ENCODE results near the gene EXOC3L2. TPM values are rescaled to one million over a fixed set of nuclear protein-coding genes. Genes with fewer than 3 reads are reported as not detected.

Gene EXOC3L2
- total RNA-seq, 4 donors from 2014 or later, result 1.4 to 4.1 (median 2.7) TPM

DNA sequence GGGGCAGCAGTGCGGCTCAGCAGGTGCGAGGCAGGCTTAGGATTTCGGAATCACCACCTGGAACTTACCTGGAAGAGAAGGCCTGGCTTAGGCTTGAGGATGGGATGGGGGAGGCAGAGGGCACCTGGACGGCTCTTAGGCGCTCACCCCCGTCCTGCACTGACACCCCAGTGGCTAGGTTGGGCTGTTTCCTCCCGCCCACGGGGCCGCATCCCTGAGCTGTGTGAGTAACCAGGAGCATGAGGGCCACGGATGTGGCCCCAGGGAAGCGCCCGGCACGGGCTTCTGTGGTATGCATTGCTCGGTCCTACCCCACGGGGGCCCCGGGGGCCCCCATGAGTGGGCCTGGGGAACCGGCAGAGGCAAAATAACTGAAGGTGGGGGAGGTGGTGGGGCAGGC lies 82.1 kb downstream of the EXOC3L2 start:
- no peak for DNase-seq (ENCODE audit: low spot score)
- ATAC-seq (ENCODE audit: low FRiP score), result no peak
- TF ChIP-seq, protein P1, sequence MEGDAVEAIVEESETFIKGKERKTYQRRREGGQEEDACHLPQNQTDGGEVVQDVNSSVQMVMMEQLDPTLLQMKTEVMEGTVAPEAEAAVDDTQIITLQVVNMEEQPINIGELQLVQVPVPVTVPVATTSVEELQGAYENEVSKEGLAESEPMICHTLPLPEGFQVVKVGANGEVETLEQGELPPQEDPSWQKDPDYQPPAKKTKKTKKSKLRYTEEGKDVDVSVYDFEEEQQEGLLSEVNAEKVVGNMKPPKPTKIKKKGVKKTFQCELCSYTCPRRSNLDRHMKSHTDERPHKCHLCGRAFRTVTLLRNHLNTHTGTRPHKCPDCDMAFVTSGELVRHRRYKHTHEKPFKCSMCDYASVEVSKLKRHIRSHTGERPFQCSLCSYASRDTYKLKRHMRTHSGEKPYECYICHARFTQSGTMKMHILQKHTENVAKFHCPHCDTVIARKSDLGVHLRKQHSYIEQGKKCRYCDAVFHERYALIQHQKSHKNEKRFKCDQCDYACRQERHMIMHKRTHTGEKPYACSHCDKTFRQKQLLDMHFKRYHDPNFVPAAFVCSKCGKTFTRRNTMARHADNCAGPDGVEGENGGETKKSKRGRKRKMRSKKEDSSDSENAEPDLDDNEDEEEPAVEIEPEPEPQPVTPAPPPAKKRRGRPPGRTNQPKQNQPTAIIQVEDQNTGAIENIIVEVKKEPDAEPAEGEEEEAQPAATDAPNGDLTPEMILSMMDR (IDR thresholded peaks at IDR 0.05), result no peak

DNA sequence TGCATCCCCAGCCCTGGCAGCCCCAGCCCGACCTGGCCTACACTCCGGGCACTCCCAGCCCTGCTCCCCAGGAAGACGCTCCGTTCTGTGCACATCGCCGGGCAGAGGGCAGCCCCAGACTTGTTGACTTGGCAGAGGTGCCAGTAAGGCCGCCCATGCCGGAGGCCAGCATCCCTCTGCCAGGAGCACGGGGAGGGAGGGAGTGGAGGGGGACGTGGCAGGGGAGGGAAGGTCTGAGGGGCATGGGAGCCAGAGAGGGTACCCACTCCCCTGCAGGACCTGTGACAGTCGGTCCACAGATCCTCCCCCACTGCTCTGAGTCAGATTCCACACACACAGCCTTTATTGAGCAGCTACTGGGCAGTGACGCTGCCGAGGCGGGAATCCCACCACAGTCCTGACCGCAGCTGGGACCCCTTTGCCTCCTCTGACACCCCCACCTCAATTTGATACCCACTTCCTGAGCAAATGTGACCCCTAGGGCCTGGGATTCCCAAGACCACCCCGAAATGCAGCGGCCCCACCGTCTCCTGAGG lies 82.5 kb downstream of the EXOC3L2 start:
- TF ChIP-seq, protein P1 (IDR thresholded peaks at IDR 0.05), result no peak
- DNase-seq (ENCODE audit: low spot score) (no peak), ATAC-seq (ENCODE audit: low FRiP score) (no peak)

Other genes with a start within 250 kb of the EXOC3L2 start
- gene RELB, start 243.9 kb downstream of the EXOC3L2 start, total RNA-seq, result 10 to 100 TPM in 2 of 4 donors, 1 to 10 TPM in 2; 5.8 to 26.5 (median 13.5) TPM
- 10 to 100 TPM; 49.3 to 78.2 (median 73.4) TPM for gene CLASRP, start 206.4 kb downstream of the EXOC3L2 start, total RNA-seq
- 1 to 10 TPM in 2 of 4 donors, under 1 TPM in 2; 0.31 to 1.7 (median 1.1) TPM for gene ZNF296, start 168.9 kb downstream of the EXOC3L2 start, total RNA-seq
- 10 to 100 TPM; 22.2 to 34.1 (median 27.9) TPM for gene GEMIN7, start 166.1 kb downstream of the EXOC3L2 start, total RNA-seq
- gene PPP1R37, start 152.2 kb downstream of the EXOC3L2 start, total RNA-seq, result 10 to 100 TPM; 13.6 to 23.7 (median 19.4) TPM
- under 1 TPM in 2 of 4 donors, not detected in 2; 0.19 to 0.72 TPM for gene NKPD1, start 84.4 kb downstream of the EXOC3L2 start, total RNA-seq
- gene TRAPPC6A, start 67.2 kb downstream of the EXOC3L2 start, total RNA-seq, result 10 to 100 TPM; 20.8 to 30.4 (median 23.8) TPM
- 10 to 100 TPM in 1 of 4 donors, 1 to 10 TPM in 3; 6.4 to 13.1 (median 8.2) TPM for gene BLOC1S3, start 66.6 kb downstream of the EXOC3L2 start, total RNA-seq
- gene MARK4, start 5.9 kb upstream of the EXOC3L2 start, total RNA-seq, result 10 to 100 TPM; 10.6 to 14.8 (median 12.0) TPM
- gene CKM, start 77.5 kb upstream of the EXOC3L2 start, total RNA-seq, result not detected
- gene KLC3, start 95.3 kb upstream of the EXOC3L2 start, total RNA-seq, result 1 to 10 TPM in 1 of 4 donors, under 1 TPM in 1, not detected in 2; 0.36 to 2.0 TPM
- 10 to 100 TPM in 1 of 4 donors, 1 to 10 TPM in 3; 7.1 to 11.2 (median 8.4) TPM for gene ERCC2, start 125.2 kb upstream of the EXOC3L2 start, total RNA-seq
- 10 to 100 TPM; 13.7 to 20.0 (median 15.6) TPM for gene PPP1R13L, start 159.7 kb upstream of the EXOC3L2 start, total RNA-seq
- gene POLR1G, start 161.2 kb upstream of the EXOC3L2 start, total RNA-seq, result 10 to 100 TPM in 1 of 4 donors, 1 to 10 TPM in 3; 5.2 to 29.8 (median 6.3) TPM
- 10 to 100 TPM; 63.7 to 93.8 (median 76.5) TPM for gene ERCC1, start 178.5 kb upstream of the EXOC3L2 start, total RNA-seq
- gene FOSB, start 222.6 kb upstream of the EXOC3L2 start, total RNA-seq, result 100 to 1,000 TPM; 306 to 713 (median 395) TPM

Measured in omental fat pad (tissue), 4 donors.